Left lung (tissue), 10 donors: ENCODE results near the gene IGSF6. TPM values are rescaled to one million over a fixed set of nuclear protein-coding genes. Genes with fewer than 3 reads are reported as not detected.

Source experiments
- ATAC-seq: fragments of 200-7000 bp; cut with Tn5 transposase; one replicate; pipeline ENCODE4 v1.9.1; 2020; ENCODE audit warnings: moderate library complexity
- DNase-seq, 4 donors: peaks; one replicate each; pipeline ENCODE4 v3.0.0-alpha.2; 2013 to 2020
- H3K27ac ChIP-seq, 2 donors: fragments of 200-600 bp; sonication (generic) in 1 of 2; one replicate each; pipeline versions ENCODE4 v1.5.0 to v1.8.0; 2020 to 2021
- H3K27me3 ChIP-seq, 2 donors: fragments of 200-600 bp; sonication (generic) in 1 of 2; one replicate each; pipeline versions ENCODE4 v1.5.0 to v1.8.0; 2020 to 2021
- H3K36me3 ChIP-seq, 2 donors: fragments of 200-600 bp; sonication (generic) in 1 of 2; one replicate each; pipeline versions ENCODE4 v1.5.0 to v1.8.0; 2020 to 2021
- H3K4me1 ChIP-seq, 2 donors: fragments of 200-600 bp; one replicate each; pipeline ENCODE4 v1.8.0; 2021
- H3K4me3 ChIP-seq, 2 donors: fragments of 200-600 bp; sonication (generic) in 1 of 2; one replicate each; pipeline versions ENCODE4 v1.5.0 to v1.8.0; 2020 to 2021; ENCODE audit warnings: mild to moderate bottlenecking in 1 of 2
- H3K9me3 ChIP-seq, 2 donors: fragments of 200-600 bp; sonication (generic) in 1 of 2; one replicate each; pipeline versions ENCODE4 v1.5.0 to v1.8.0; 2020 to 2021
- intact Hi-C, 2 donors: fragments of 100-400 bp; cut with DNase I; formaldehyde crosslinking; loops; one replicate each; pipeline versions ENCODE4 v1.11.2 to v1.14.2; 2022
- polyA plus RNA-seq, 6 donors: library from polyadenylated mRNA; unstranded; fragments of 120-200 nt; gene quantifications; one replicate each; pipeline ENCODE4 v1.2.1, GENCODE V29; 2013; ENCODE audit not compliant: insufficient read length in 6 of 6
- total RNA-seq, 2 donors: library from RNA; stranded (reverse); fragmentation: NEBNext Ultra II Directional; extraction: Animal tissue kit (Norgen Biotek cat#: 25700); gene quantifications; one replicate each; pipeline ENCODE4 v1.2.1, GENCODE V29; 2021
- TF ChIP-seq, protein P1 (sequence below), 2 donors: fragments of 200-600 bp; sonication (generic) in 1 of 2; IDR thresholded peaks; one replicate each; pipeline versions ENCODE4 v1.5.0 to v1.8.0; 2021; ENCODE audit warnings: antibody characterized with exemption in 2 of 2
- donor health status: DM: no; HTN: yes; CAD: no.
- donor health status: DM: no; HTN: no; CAD: no.

Gene IGSF6
- total and polyA plus RNA-seq, 8 donors = 5.2 to 65.4 (median 6.5) TPM

GRCh38 chr16:21613361-21613760 is 39.0 kb downstream of the IGSF6 start:
- Histone ChIP-seq H3K27me3 (no peaks in the 10 kb centered on the region), H3K27ac (peak overlapping the region in 1 of 2 donors; percentile 80), H3K36me3 (peaks cover 0 to 5% of the 10 kb centered on the region in 2 donors), H3K4me3 (no peak overlapping the region), H3K9me3 (no peaks in the 10 kb centered on the region), H3K4me1 (peaks cover 13 to 89% of the 10 kb centered on the region in 2 donors)
- DNase-seq (no peak), ATAC-seq (no peak)
- TF ChIP-seq, protein P1, sequence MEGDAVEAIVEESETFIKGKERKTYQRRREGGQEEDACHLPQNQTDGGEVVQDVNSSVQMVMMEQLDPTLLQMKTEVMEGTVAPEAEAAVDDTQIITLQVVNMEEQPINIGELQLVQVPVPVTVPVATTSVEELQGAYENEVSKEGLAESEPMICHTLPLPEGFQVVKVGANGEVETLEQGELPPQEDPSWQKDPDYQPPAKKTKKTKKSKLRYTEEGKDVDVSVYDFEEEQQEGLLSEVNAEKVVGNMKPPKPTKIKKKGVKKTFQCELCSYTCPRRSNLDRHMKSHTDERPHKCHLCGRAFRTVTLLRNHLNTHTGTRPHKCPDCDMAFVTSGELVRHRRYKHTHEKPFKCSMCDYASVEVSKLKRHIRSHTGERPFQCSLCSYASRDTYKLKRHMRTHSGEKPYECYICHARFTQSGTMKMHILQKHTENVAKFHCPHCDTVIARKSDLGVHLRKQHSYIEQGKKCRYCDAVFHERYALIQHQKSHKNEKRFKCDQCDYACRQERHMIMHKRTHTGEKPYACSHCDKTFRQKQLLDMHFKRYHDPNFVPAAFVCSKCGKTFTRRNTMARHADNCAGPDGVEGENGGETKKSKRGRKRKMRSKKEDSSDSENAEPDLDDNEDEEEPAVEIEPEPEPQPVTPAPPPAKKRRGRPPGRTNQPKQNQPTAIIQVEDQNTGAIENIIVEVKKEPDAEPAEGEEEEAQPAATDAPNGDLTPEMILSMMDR (IDR thresholded peaks at IDR 0.05) = no peak
- intact Hi-C loops = no loop called here

GRCh38 chr16:21611556-21612384 is 40.6 kb downstream of the IGSF6 start:
- H3K4me1 ChIP-seq = peaks cover 13 to 92% of the 10 kb centered on the region in 2 donors
- ATAC-seq (peak; percentile 85), DNase-seq (no peak)
- TF ChIP-seq, protein P1 (IDR thresholded peaks at IDR 0.05) = no peak
- intact Hi-C loops = no loop called here
- H3K27me3 ChIP-seq = no peaks in the 10 kb centered on the region
- no peaks in the 10 kb centered on the region for H3K9me3 ChIP-seq
- peak overlapping the region in 1 of 2 donors; percentile 13 for H3K4me3 ChIP-seq
- no peaks in the 10 kb centered on the region for H3K36me3 ChIP-seq
- H3K27ac ChIP-seq = peak overlapping the region in 1 of 2 donors; percentile 80

DNA sequence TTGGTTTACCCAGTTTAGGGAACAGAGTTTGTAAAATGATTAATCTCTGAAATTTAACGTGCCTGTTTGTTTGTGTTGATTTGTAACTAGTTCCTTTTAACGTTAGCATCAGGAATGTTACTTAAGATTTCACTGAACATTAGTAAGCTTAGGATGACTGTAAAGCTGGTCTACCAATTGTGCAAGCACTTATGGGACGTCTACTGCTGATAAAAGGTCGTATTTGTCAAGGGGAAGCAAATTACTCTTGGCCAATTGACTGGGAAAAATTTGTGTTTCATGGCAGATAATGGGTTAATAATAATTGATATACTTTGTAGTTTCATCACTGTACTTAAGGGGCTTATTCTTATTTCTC is 41.2 kb downstream of the IGSF6 start:
- intact Hi-C loops = no loop called here
- peak; percentile 59 for ATAC-seq

GRCh38 chr16:21610766-21611165 is 41.6 kb downstream of the IGSF6 start:
- no peak for ATAC-seq
- Histone ChIP-seq H3K36me3 (no peaks in the 10 kb centered on the region), H3K4me3 (no peak overlapping the region), H3K4me1 (peaks cover 13 to 95% of the 10 kb centered on the region in 2 donors), H3K9me3 (no peaks in the 10 kb centered on the region), H3K27ac (peak overlapping the region in 1 of 2 donors; percentile 80), H3K27me3 (no peaks in the 10 kb centered on the region)
- DNase-seq = no peak
- TF ChIP-seq, protein P1 (IDR thresholded peaks at IDR 0.05) = no peak
- intact Hi-C loops = no loop called here

More for the DNA sequence above, 41.2 kb downstream of the IGSF6 start:
- H3K9me3 ChIP-seq = no peaks in the 10 kb centered on the region
- H3K4me1 ChIP-seq = peaks cover 13 to 95% of the 10 kb centered on the region in 2 donors
- TF ChIP-seq, protein P1 (IDR thresholded peaks at IDR 0.05) = no peak
- H3K4me3 ChIP-seq = peak overlapping the region in 1 of 2 donors; percentile 13
- H3K27ac ChIP-seq = peak overlapping the region in 1 of 2 donors; percentile 80
- H3K36me3 ChIP-seq = no peaks in the 10 kb centered on the region
- DNase-seq = no peak
- H3K27me3 ChIP-seq = no peaks in the 10 kb centered on the region

GRCh38 chr16:21610006-21610544 is 42.3 kb downstream of the IGSF6 start:
- Histone ChIP-seq H3K36me3 (no peaks in the 10 kb centered on the region), H3K4me3 (no peak overlapping the region), H3K27me3 (no peaks in the 10 kb centered on the region), H3K27ac (peak overlapping the region in 1 of 2 donors; percentile 80), H3K9me3 (no peaks in the 10 kb centered on the region), H3K4me1 (peaks cover 13 to 95% of the 10 kb centered on the region in 2 donors)
- DNase-seq (no peak), ATAC-seq (no peak)
- intact Hi-C loops = no loop called here
- TF ChIP-seq, protein P1 (IDR thresholded peaks at IDR 0.05) = no peak
